IMR-90 (cell line): ENCODE results near the gene HAGH. TPM values are rescaled to one million over a fixed set of nuclear protein-coding genes. Genes with fewer than 3 reads are reported as not detected.

Experiments used
- ATAC-seq: fragments of 200-7000 bp; cut with Tn5 transposase; 2 replicates; pipeline ENCODE4 v1.9.1; 2020; ENCODE audit warnings: low read depth, mild to moderate bottlenecking, moderate library complexity
- BruUV-seq: library from RNA; stranded (reverse); fragments of 400-500 nt; replicated peaks from 2 replicates; lab custom pipeline; 2021; lab: Mats Ljungman, UMichigan
- CTCF ChIA-PET: fragments of 300-600 bp; formaldehyde crosslinking; extraction: SDS; loops from one replicate; lab custom pipeline; 2021; ENCODE audit warnings: antibody characterized with exemption; lab: Yijun Ruan, JAX
- POLR2A ChIA-PET: fragments of 300-600 bp; sonication (Branson Sonifier 250); formaldehyde crosslinking; loops from one replicate; lab custom pipeline; 2022; ENCODE audit warnings: antibody characterized with exemption; ENCODE audit not compliant: unreplicated experiment; lab: Charles Lee
- DNase-seq: peaks from one replicate; pipeline ENCODE4 v3.0.0; 2013
- H2AFZ ChIP-seq: replicated peaks from 2 replicates; pipeline ENCODE3; 2013; ENCODE audit warnings: low read length, mild to moderate bottlenecking; ENCODE audit not compliant: poor library complexity
- H2AK5ac ChIP-seq: 2 replicates; pipeline ENCODE4 v1.6.1; 2013; ENCODE audit warnings: low read depth, low read length, inconsistent platforms
- H2AK9ac ChIP-seq: replicated peaks from 2 replicates; pipeline ENCODE3; 2013; ENCODE audit warnings: mild to moderate bottlenecking, low read depth, low read length, moderate library complexity; ENCODE audit not compliant: poor library complexity
- H2BK120ac ChIP-seq: 2 replicates; pipeline ENCODE4 v1.6.1; 2013; ENCODE audit warnings: low read depth, low read length, inconsistent platforms
- H2BK15ac ChIP-seq: 3 replicates; pipeline ENCODE4 v1.6.1; 2013; ENCODE audit warnings: low read depth, low read length, inconsistent platforms
- H2BK20ac ChIP-seq: 2 replicates; pipeline ENCODE4 v1.6.1; 2013; ENCODE audit warnings: low read depth, mild to moderate bottlenecking, inconsistent platforms, low read length, moderate library complexity
- H2BK5ac ChIP-seq: 2 replicates; pipeline ENCODE4 v1.6.1; 2013; ENCODE audit warnings: mild to moderate bottlenecking, low read depth, low read length, inconsistent platforms; ENCODE audit not compliant: poor library complexity, severe bottlenecking
- H3K14ac ChIP-seq: replicated peaks from 2 replicates; pipeline ENCODE4 v1.6.1; 2013; ENCODE audit warnings: low read depth, low read length, inconsistent platforms
- H3K18ac ChIP-seq: 2 replicates; pipeline ENCODE4 v1.6.1; 2013; ENCODE audit warnings: low read depth, low read length, control low read depth
- H3K23ac ChIP-seq: 2 replicates; pipeline ENCODE4 v1.6.1; 2013; ENCODE audit warnings: low read depth, low read length, inconsistent platforms
- H3K27ac ChIP-seq: 2 replicates; pipeline ENCODE4 v1.5.1; 2013; ENCODE audit warnings: mild to moderate bottlenecking, control low read depth, low read length; ENCODE audit not compliant: insufficient read depth
- H3K27me3 ChIP-seq: 2 replicates; pipeline ENCODE4 v1.6.1; 2013; ENCODE audit warnings: low read length; ENCODE audit not compliant: control insufficient read depth, insufficient read depth
- H3K36me3 ChIP-seq: 2 replicates; pipeline ENCODE4 v1.6.1; 2013; ENCODE audit warnings: low read length, mixed read lengths; ENCODE audit not compliant: control insufficient read depth, insufficient read depth
- H3K4ac ChIP-seq: 2 replicates; pipeline ENCODE4 v1.6.1; 2013; ENCODE audit warnings: low read depth, low read length, inconsistent platforms
- H3K4me1 ChIP-seq: 2 replicates; pipeline ENCODE4 v1.6.1; 2013; ENCODE audit warnings: low read length, mixed read lengths; ENCODE audit not compliant: control insufficient read depth, insufficient read depth
- H3K4me2 ChIP-seq: 2 replicates; pipeline ENCODE4 v1.6.1; 2013; ENCODE audit warnings: low read depth, mild to moderate bottlenecking, control low read depth, low read length, moderate library complexity
- H3K4me3 ChIP-seq: 2 replicates; pipeline ENCODE4 v1.5.1; 2013; ENCODE audit warnings: low read depth, mild to moderate bottlenecking, control low read depth, low read length, moderate library complexity; ENCODE audit not compliant: insufficient read depth
- H3K56ac ChIP-seq: 2 replicates; pipeline ENCODE4 v1.6.1; 2013; ENCODE audit warnings: low read length, inconsistent platforms; ENCODE audit not compliant: insufficient read depth; ENCODE audit errors: extremely low read depth
- H3K79me1 ChIP-seq, 2 experiments: 2 replicates each; pipeline ENCODE4 v1.6.1; 2013; ENCODE audit warnings: low read length in 2 of 2, inconsistent platforms in 1 of 2, low read depth in 1 of 2
- H3K9ac ChIP-seq: 2 replicates; pipeline ENCODE4 v1.6.1; 2013; ENCODE audit warnings: low read depth, low read length, control low read depth
- H3K9me1 ChIP-seq: 2 replicates; pipeline ENCODE4 v1.6.1; 2013; ENCODE audit warnings: low read length, inconsistent platforms; ENCODE audit not compliant: insufficient read depth
- H3K9me3 ChIP-seq: 2 replicates; pipeline ENCODE4 v1.6.1; 2013; ENCODE audit warnings: low read length; ENCODE audit not compliant: control insufficient read depth, insufficient read depth
- H4K20me1 ChIP-seq: 2 replicates; pipeline ENCODE4 v1.6.1; 2013; ENCODE audit warnings: low read length, inconsistent platforms; ENCODE audit not compliant: insufficient read depth
- H4K5ac ChIP-seq: 2 replicates; pipeline ENCODE4 v1.6.1; 2013; ENCODE audit warnings: mild to moderate bottlenecking, low read depth, low read length, control low read depth
- H4K8ac ChIP-seq, 2 experiments: 2 replicates each; pipeline ENCODE4 v1.6.1; 2013; ENCODE audit warnings: low read depth in 2 of 2, low read length in 2 of 2, control low read depth in 1 of 2, inconsistent platforms in 1 of 2
- H4K91ac ChIP-seq: 2 replicates; pipeline ENCODE4 v1.6.1; 2013; ENCODE audit warnings: low read depth, low read length, inconsistent platforms; ENCODE audit not compliant: insufficient read depth
- BHLHE40 ChIP-seq: fragments of 150-350 bp; IDR thresholded peaks from 2 replicates; pipeline ENCODE4 v1.6.1; 2016; ENCODE audit warnings: mild to moderate bottlenecking, low read depth, low read length
- CHD1 ChIP-seq: IDR thresholded peaks from 2 replicates; pipeline ENCODE4 v1.6.1; 2012; ENCODE audit warnings: low read depth, low read length, improper control_type of control experiment
- CTCF ChIP-seq: conservative IDR thresholded peaks from 2 replicates; pipeline ENCODE4 v1.5.1; 2012; ENCODE audit warnings: mild to moderate bottlenecking, low read depth, low read length, improper control_type of control experiment
- FOS ChIP-seq: fragments of 150-350 bp; IDR thresholded peaks from 2 replicates; pipeline ENCODE4 v1.6.1; 2016; ENCODE audit warnings: low read depth, low read length
- MAFK ChIP-seq: IDR thresholded peaks from 2 replicates; pipeline ENCODE4 v1.6.1; 2012; ENCODE audit warnings: low read depth, low read length, improper control_type of control experiment
- MAZ ChIP-seq: IDR thresholded peaks from 2 replicates; pipeline ENCODE4 v1.6.1; 2012; ENCODE audit warnings: low read depth, mild to moderate bottlenecking, low read length, improper control_type of control experiment, moderate library complexity, borderline replicate concordance
- MXI1 ChIP-seq: IDR thresholded peaks from 2 replicates; pipeline ENCODE4 v1.6.1; 2012; ENCODE audit warnings: low read depth, mild to moderate bottlenecking, low read length, moderate library complexity, borderline replicate concordance
- NFE2L2 ChIP-seq: fragments of 150-350 bp; IDR thresholded peaks from 2 replicates; pipeline ENCODE4 v1.6.1; 2016; ENCODE audit warnings: low read depth, mild to moderate bottlenecking, low read length
- POLR2A ChIP-seq: IDR thresholded peaks from 2 replicates; pipeline ENCODE4 v1.6.1; 2012; ENCODE audit warnings: mild to moderate bottlenecking, low read depth, low read length
- RCOR1 ChIP-seq: IDR thresholded peaks from 2 replicates; pipeline ENCODE4 v1.6.1; 2012; ENCODE audit warnings: mild to moderate bottlenecking, low read length, improper control_type of control experiment; ENCODE audit not compliant: insufficient replicate concordance
- RFX5 ChIP-seq: IDR thresholded peaks from 2 replicates; pipeline ENCODE4 v1.8.0; 2012; ENCODE audit warnings: low read depth, mild to moderate bottlenecking, low read length, moderate library complexity
- SMC3 ChIP-seq: fragments of 150-350 bp; IDR thresholded peaks from 2 replicates; pipeline ENCODE4 v1.6.1; 2016; ENCODE audit warnings: low read depth, mild to moderate bottlenecking, antibody characterized with exemption, low read length, moderate library complexity
- WGBS, 2 experiments: methylation state at CpG; one replicate each; pipeline versions ENCODE4 v1.1.5 to v1.1.7; 2013; ENCODE audit warnings: missing lambda C conversion rate in 2 of 2; ENCODE audit not compliant: insufficient read length in 1 of 2; ENCODE audit errors: extremely low coverage in 2 of 2; 5-methylcytosine and 5-hydroxymethylcytosine counted together
- dilution Hi-C: fragments of 300-500 bp; cut with HindIII; formaldehyde crosslinking; loops from one replicate; pipeline ENCODE4 v1.14.3; 2018; ENCODE audit warnings: low sequenced_read_pairs; ENCODE audit not compliant: unreplicated experiment
- in situ Hi-C: fragments of 300-500 bp; cut with MboI; formaldehyde crosslinking; loops from 3 replicates; pipeline ENCODE4 v1.14.3; 2019; ENCODE audit warnings: low sequenced_read_pairs, inconsistent platforms, mixed read lengths
- intact Hi-C: fragments of 100-400 bp; cut with micrococcal nuclease; formaldehyde crosslinking; loops from 2 replicates; pipeline ENCODE4 v1.10.0; 2022
- polyA plus RNA-seq, 3 experiments: library from polyadenylated mRNA; depleted of rRNA; stranded (reverse); fragments of >200 nt; gene quantifications; 2 replicates each; pipeline ENCODE4 v1.2.3, GENCODE V29; 2012; ENCODE audit warnings: low replicate concordance in 1 of 3
- total RNA-seq: library from RNA; depleted of rRNA; stranded (reverse); fragments of >200 nt; gene quantifications from 2 replicates; pipeline ENCODE4 v1.2.3, GENCODE V29; 2012

The HAGH gene
- total and polyA plus RNA-seq, 2 of the 4 experiments (the other 2 are of a cell fraction) = 30.8 to 52.2 TPM

DNA sequence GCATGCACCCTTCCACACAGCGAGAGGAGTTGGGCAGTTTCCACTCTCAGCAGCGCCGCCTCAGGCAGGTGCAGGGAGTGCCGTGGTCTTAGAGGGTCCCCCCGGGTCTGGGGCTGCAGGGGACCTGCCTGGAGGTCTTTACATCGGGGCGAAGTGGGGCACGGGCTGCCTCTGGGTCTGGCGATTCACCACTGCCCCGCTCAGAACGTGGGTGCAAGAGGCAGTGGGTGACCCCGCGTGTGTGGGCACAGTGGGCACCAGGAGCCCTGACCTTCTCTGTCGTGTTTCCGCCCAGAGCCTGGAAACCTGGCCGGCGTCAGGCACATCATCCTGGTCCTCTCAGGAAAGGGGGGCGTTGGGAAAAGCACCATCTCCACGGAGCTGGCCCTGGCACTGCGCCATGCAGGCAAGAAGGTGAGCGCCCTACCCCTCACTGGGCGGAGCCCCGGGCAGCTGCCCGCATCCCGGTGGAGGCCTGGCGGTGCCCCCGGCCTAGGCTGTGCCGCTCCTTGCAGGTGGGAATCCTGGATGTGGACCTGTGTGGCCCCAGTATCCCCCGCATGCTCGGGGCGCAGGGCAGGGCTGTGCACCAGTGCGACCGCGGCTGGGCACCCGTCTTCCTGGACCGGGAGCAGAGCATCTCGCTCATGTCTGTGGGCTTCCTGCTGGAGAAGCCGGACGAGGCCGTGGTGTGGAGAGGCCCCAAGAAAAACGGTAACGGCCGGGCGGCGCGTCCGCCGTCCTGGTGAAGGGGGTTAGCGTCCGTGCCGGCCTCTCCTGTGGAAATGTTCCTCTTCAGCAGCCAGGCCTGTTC is 40.2 kb downstream of the HAGH start (continued):
- no peak for TF ChIP-seq CTCF

DNA sequence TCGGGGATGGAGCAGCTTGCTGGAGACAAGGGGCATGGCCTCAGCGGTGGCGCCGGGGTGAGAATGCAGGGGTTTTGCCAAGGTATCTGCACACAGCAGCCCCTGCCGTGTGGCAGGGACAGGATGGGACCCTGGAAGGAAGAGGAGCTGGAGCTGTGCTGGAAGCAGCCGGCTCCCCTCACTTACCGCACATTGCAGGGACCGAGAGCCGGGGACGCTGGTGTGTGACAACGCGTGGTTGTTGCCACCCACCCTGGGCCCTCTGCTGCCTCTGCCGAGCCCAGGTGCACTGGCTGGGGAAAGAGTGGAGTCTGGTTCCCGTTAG is 40.8 kb downstream of the HAGH start:
- Histone ChIP-seq H3K14ac (no peak overlapping the region), H2AK9ac (no peak overlapping the region), H2BK15ac (no peak overlapping the region), H3K56ac (no peak overlapping the region), H3K23ac (no peak overlapping the region), H3K4ac (no peak overlapping the region), H3K27ac (no peak overlapping the region), H3K4me1 (peaks cover 3% of the 10 kb centered on the region; the same call in 1 of the 2 replicates), H4K91ac (no peak overlapping the region), H3K4me3 (no peak overlapping the region), H4K20me1 (peaks cover 38% of the 10 kb centered on the region), H3K9me3 (no peaks in the 10 kb centered on the region), H2BK5ac (no peak overlapping the region), H4K5ac (no peak overlapping the region), H3K79me1 (peaks cover 12 to 51% of the 10 kb centered on the region in 2 experiments), H3K18ac (no peak overlapping the region), H4K8ac (no peak overlapping the region), H2BK20ac (no peak overlapping the region), H3K9me1 (peaks cover 7% of the 10 kb centered on the region; the same call in 1 of the 2 replicates), H3K36me3 (peaks cover 32% of the 10 kb centered on the region), H2AFZ (no peak overlapping the region), H2AK5ac (no peak overlapping the region), H3K27me3 (no peaks in the 10 kb centered on the region), H2BK120ac (no peak overlapping the region), H3K4me2 (no peak overlapping the region), H3K9ac (no peak overlapping the region)
- no peak for TF ChIP-seq FOS
- no peak for TF ChIP-seq CHD1
- no peak for TF ChIP-seq RFX5
- TF ChIP-seq MAFK = no peak
- TF ChIP-seq SMC3 = no peak
- no peak for TF ChIP-seq MXI1
- TF ChIP-seq NFE2L2 = no peak
- no peak for TF ChIP-seq BHLHE40
- TF ChIP-seq RCOR1 = no peak
- no peak for TF ChIP-seq MAZ
- TF ChIP-seq POLR2A = no peak
- TF ChIP-seq CTCF = no peak
- POLR2A ChIA-PET = no interaction called here
- intact Hi-C loops (no loop called here), dilution Hi-C loops (no loop called here), in situ Hi-C loops (no loop called here)
- CTCF ChIA-PET = no interaction called here
- WGBS, 2 experiments = 98% methylated on average over 5 of the region's 14 CpGs; no CpG with 5 or more reads in 1 of the 2 experiments
- ATAC-seq = no peak
- DNase-seq = no peak
- BruUV-seq = no TSS peak
